Astrocyte (in vitro differentiated cells and primary cell): ENCODE data around the gene C6. TPM values are rescaled to one million over a fixed set of nuclear protein-coding genes. Genes with fewer than 3 reads are reported as not detected.

Experiments used
- DNase-seq: peaks from one replicate; pipeline ENCODE4 v3.0.0-alpha.2; 2010; ENCODE audit warnings: low read depth
- FAIRE-seq: peaks from 2 replicates; lab custom pipeline; 2011; peaks lifted over from hg19 to GRCh38; lab: Jason Lieb, UNC
- H2AFZ ChIP-seq: 2 replicates; pipeline ENCODE4 v1.6.0; 2012; ENCODE audit warnings: low read depth, low read length, inconsistent platforms
- H3K27ac ChIP-seq: 2 replicates; pipeline ENCODE4 v1.5.1; 2011; ENCODE audit warnings: low read depth, low read length, inconsistent platforms
- H3K27me3 ChIP-seq: 2 replicates; pipeline ENCODE4 v1.6.0; 2011; ENCODE audit warnings: low read length, inconsistent platforms; ENCODE audit not compliant: insufficient read depth
- H3K36me3 ChIP-seq: 2 replicates; pipeline ENCODE4 v1.5.1; 2011; ENCODE audit warnings: low read length, inconsistent platforms; ENCODE audit not compliant: insufficient read depth
- H3K4me1 ChIP-seq: 2 replicates; pipeline ENCODE4 v1.5.1; 2011; ENCODE audit warnings: low read length, inconsistent platforms; ENCODE audit not compliant: insufficient read depth
- H3K4me2 ChIP-seq: 2 replicates; pipeline ENCODE4 v1.6.0; 2012; ENCODE audit warnings: low read length, inconsistent platforms
- H3K4me3 ChIP-seq: 2 replicates; pipeline ENCODE4 v1.5.1; 2011; ENCODE audit warnings: low read depth, mild to moderate bottlenecking, low read length, inconsistent platforms; ENCODE audit not compliant: insufficient read depth
- H3K79me2 ChIP-seq: 2 replicates; pipeline ENCODE4 v1.6.0; 2012; ENCODE audit warnings: mild to moderate bottlenecking, low read length, inconsistent platforms; ENCODE audit not compliant: insufficient read depth
- H3K9ac ChIP-seq: 2 replicates; pipeline ENCODE4 v1.6.0; 2012; ENCODE audit warnings: mild to moderate bottlenecking, low read length, inconsistent platforms
- H3K9me3 ChIP-seq: 2 replicates; pipeline ENCODE4 v1.5.1; 2012; ENCODE audit warnings: low read depth, mild to moderate bottlenecking, low read length, inconsistent platforms; ENCODE audit not compliant: insufficient read depth
- H4K20me1 ChIP-seq: 2 replicates; pipeline ENCODE4 v1.6.0; 2012; ENCODE audit warnings: low read length, inconsistent platforms; ENCODE audit not compliant: insufficient read depth
- H3K27ac Mint-ChIP-seq: one replicate; pipeline ENCODE4 v1.8.0; 2021; ENCODE audit warnings: mild to moderate bottlenecking, mixed read lengths; ENCODE audit not compliant: unreplicated experiment
- H3K27me3 Mint-ChIP-seq: one replicate; pipeline ENCODE4 v1.8.0; 2021; ENCODE audit warnings: low read depth, mixed read lengths; ENCODE audit not compliant: unreplicated experiment
- H3K36me3 Mint-ChIP-seq: one replicate; pipeline ENCODE4 v1.8.0; 2021; ENCODE audit warnings: low read depth, mixed read lengths; ENCODE audit not compliant: unreplicated experiment
- H3K4me1 Mint-ChIP-seq: one replicate; pipeline ENCODE4 v1.8.0; 2021; ENCODE audit warnings: low read depth, mixed read lengths; ENCODE audit not compliant: unreplicated experiment
- H3K4me3 Mint-ChIP-seq: one replicate; pipeline ENCODE4 v1.8.0; 2021; ENCODE audit warnings: mild to moderate bottlenecking, moderate library complexity, mixed read lengths; ENCODE audit not compliant: unreplicated experiment
- H3K9me3 Mint-ChIP-seq: one replicate; pipeline ENCODE4 v1.8.0; 2021; ENCODE audit warnings: mild to moderate bottlenecking, mixed read lengths; ENCODE audit not compliant: unreplicated experiment
- EZH2 ChIP-seq: IDR thresholded peaks from 2 replicates; pipeline ENCODE4 v1.6.1; 2012; ENCODE audit warnings: mild to moderate bottlenecking, low read length, inconsistent platforms; ENCODE audit not compliant: insufficient read depth
- total RNA-seq: library from RNA; stranded (reverse); gene quantifications from 2 replicates; pipeline ENCODE4 v1.2.1, GENCODE V29; 2021
- TF ChIP-seq, protein P1 (sequence below): IDR thresholded peaks from 2 replicates; pipeline ENCODE4 v1.5.1; 2011; ENCODE audit warnings: low read depth, mild to moderate bottlenecking, inconsistent platforms, low read length, moderate library complexity; ENCODE audit not compliant: insufficient read depth

C6 gene
- total RNA-seq, 1 donor from 2014 or later: not detected

DNA sequence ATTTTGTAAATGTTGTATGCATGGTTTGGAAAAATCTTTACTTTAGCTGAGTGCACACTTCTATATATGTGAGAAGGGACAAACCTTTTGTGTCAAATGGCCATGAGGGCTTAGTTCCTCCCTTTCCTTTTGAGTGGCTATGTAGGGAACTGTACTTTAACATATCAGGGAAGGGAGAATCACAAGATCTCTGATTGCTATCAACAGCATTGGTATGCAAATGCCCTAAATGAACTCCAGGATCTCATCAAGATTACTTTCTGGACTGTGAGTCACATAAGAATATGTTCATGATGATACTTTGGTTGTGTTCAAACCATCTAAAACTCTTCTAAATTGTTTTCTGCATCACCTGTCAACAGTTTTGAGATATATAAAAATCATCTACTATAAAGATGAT, 111.0 kb downstream of the C6 start:
- no peaks in the 10 kb centered on the region for H3K4me1 ChIP-seq
- no peaks in the 10 kb centered on the region for H3K27me3 ChIP-seq
- no peak overlapping the region for H3K4me3 ChIP-seq
- H2AFZ ChIP-seq: no peak overlapping the region
- TF ChIP-seq, protein P1, sequence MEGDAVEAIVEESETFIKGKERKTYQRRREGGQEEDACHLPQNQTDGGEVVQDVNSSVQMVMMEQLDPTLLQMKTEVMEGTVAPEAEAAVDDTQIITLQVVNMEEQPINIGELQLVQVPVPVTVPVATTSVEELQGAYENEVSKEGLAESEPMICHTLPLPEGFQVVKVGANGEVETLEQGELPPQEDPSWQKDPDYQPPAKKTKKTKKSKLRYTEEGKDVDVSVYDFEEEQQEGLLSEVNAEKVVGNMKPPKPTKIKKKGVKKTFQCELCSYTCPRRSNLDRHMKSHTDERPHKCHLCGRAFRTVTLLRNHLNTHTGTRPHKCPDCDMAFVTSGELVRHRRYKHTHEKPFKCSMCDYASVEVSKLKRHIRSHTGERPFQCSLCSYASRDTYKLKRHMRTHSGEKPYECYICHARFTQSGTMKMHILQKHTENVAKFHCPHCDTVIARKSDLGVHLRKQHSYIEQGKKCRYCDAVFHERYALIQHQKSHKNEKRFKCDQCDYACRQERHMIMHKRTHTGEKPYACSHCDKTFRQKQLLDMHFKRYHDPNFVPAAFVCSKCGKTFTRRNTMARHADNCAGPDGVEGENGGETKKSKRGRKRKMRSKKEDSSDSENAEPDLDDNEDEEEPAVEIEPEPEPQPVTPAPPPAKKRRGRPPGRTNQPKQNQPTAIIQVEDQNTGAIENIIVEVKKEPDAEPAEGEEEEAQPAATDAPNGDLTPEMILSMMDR: no peak
- no peak for TF ChIP-seq EZH2
- Mint-ChIP-seq H3K4me3 (no peak overlapping the region), H3K27ac (no peak overlapping the region), H3K4me1 (no peaks in the 10 kb centered on the region), H3K9me3 (no peaks in the 10 kb centered on the region), H3K36me3 (no peaks in the 10 kb centered on the region), H3K27me3 (no peaks in the 10 kb centered on the region)
- H3K79me2 ChIP-seq: no peaks in the 10 kb centered on the region
- no peaks in the 10 kb centered on the region for H4K20me1 ChIP-seq
- no peak overlapping the region for H3K4me2 ChIP-seq
- no peaks in the 10 kb centered on the region for H3K9me3 ChIP-seq
- no peak overlapping the region for H3K9ac ChIP-seq
- FAIRE-seq (no peak), DNase-seq (no peak)
- no peaks in the 10 kb centered on the region for H3K36me3 ChIP-seq
- no peak overlapping the region for H3K27ac ChIP-seq

DNA sequence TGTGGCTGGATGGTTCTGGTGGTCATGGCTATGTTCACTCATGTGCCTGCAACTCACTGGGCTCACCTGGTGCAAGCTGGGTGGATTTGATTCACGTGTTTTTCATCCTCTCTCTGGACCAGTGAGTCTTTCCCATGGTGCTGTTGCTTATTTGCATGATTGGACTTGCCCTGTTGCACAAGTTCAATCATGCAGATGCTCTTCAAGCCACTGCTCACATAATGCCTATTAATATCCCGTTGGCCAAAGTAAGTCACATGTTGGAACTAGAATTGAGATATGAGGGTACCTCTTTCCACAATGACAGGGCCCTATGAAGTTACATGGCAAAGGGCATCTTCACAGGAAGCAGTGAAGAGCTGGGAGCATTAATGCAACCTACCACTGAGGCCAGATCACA, 115.7 kb downstream of the C6 start:
- Histone ChIP-seq H3K4me3 (no peak overlapping the region), H3K27me3 (no peaks in the 10 kb centered on the region), H3K9me3 (no peaks in the 10 kb centered on the region), H3K4me1 (no peaks in the 10 kb centered on the region), H4K20me1 (no peaks in the 10 kb centered on the region), H3K79me2 (no peaks in the 10 kb centered on the region), H3K36me3 (no peaks in the 10 kb centered on the region), H2AFZ (no peak overlapping the region), H3K9ac (no peak overlapping the region), H3K4me2 (no peak overlapping the region), H3K27ac (no peak overlapping the region)
- H3K4me3 Mint-ChIP-seq: no peak overlapping the region
- no peak for TF ChIP-seq EZH2
- TF ChIP-seq, protein P1: no peak
- no peaks in the 10 kb centered on the region for H3K36me3 Mint-ChIP-seq
- FAIRE-seq: no peak
- H3K4me1 Mint-ChIP-seq: no peaks in the 10 kb centered on the region
- no peak overlapping the region for H3K27ac Mint-ChIP-seq
- no peak for DNase-seq
- no peaks in the 10 kb centered on the region for H3K9me3 Mint-ChIP-seq
- H3K27me3 Mint-ChIP-seq: no peaks in the 10 kb centered on the region

DNA sequence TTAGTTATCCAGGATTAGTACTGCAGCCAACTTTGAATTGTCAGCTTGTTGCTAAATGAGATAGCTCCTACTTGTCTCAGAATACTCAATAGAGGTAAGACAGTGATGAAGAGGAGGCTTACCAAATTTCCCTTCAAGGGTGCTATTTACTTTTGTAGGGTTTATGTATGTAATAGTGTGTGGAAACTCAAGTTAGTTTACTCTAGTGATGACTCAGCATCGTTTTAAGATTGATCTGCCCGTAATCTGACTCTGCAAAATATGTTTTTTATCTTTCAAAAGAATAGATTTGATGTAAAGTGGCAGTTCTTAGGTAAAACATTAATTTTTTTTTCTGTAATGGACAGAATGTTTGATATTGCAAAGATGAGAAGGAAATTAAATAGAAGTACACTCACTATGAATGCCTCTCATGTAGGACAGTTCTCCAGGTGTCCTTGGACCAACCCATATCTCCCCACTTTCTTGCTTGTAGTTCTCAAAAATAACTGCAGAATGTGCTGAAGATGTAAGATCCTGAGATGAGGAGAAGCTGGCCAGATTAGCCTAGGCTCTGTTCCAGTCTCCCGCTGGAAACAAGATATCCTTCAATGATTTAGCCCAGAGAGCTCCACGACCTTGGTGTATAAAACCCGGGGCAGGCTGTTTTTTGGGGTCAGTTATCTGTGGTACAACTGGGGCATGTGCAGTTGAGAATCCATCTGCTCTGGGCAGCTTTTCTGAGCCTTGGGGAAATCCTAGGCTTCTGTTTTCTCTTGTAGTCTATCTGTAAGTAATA, 117.8 kb downstream of the C6 start:
- Mint-ChIP-seq H3K27ac (no peak overlapping the region), H3K4me3 (no peak overlapping the region), H3K36me3 (no peaks in the 10 kb centered on the region), H3K9me3 (no peaks in the 10 kb centered on the region), H3K27me3 (no peaks in the 10 kb centered on the region), H3K4me1 (no peaks in the 10 kb centered on the region)
- Histone ChIP-seq H3K79me2 (no peaks in the 10 kb centered on the region), H3K36me3 (no peaks in the 10 kb centered on the region), H3K4me3 (no peak overlapping the region), H3K4me2 (no peak overlapping the region), H3K4me1 (no peaks in the 10 kb centered on the region), H3K27me3 (no peaks in the 10 kb centered on the region), H2AFZ (no peak overlapping the region), H3K9ac (no peak overlapping the region), H4K20me1 (no peaks in the 10 kb centered on the region), H3K9me3 (no peaks in the 10 kb centered on the region), H3K27ac (no peak overlapping the region)
- no peak for TF ChIP-seq EZH2
- TF ChIP-seq, protein P1: no peak
- FAIRE-seq (no peak), DNase-seq (no peak)
